HEK293T (cell line): ENCODE data around the gene PPP6R3.
A peak's percentile ranks its signal among the peaks of the same experiment; 100 is the strongest.
"Not testable (repeated sequence)": the region's sequence is repeated elsewhere in the genome, so short reads cannot be mapped to it uniquely, and the experiment has no call there.

Source experiments
- CTCF ChIA-PET: fragments of 350-600 bp; formaldehyde crosslinking; extraction: SDS; loops from one replicate; lab custom pipeline; 2021; ENCODE audit warnings: antibody characterized with exemption, inconsistent platforms; lab: Yijun Ruan, JAX
- POLR2A ChIA-PET: fragments of 350-600 bp; formaldehyde crosslinking; extraction: SDS; loops from one replicate; lab custom pipeline; 2020; ENCODE audit warnings: antibody characterized with exemption, inconsistent platforms; lab: Yijun Ruan, JAX
- DNase-seq: peaks from one replicate; pipeline ENCODE4 v3.0.0; 2012; ENCODE audit warnings: mixed read lengths; ENCODE audit errors: extremely low spot score
- ARNT ChIP-seq: fragments of 450-650 bp; IDR thresholded peaks from 2 replicates; pipeline ENCODE4 v1.6.1; 2017; ENCODE audit warnings: mild to moderate bottlenecking
- BHLHE40 ChIP-seq: fragments of 450-650 bp; IDR thresholded peaks from 2 replicates; pipeline ENCODE4 v1.6.1; 2016; ENCODE audit warnings: mild to moderate bottlenecking, moderate library complexity, borderline replicate concordance
- CTBP1 ChIP-seq: fragments of 450-650 bp; IDR thresholded peaks from 2 replicates; pipeline ENCODE4 v1.6.1; 2016; ENCODE audit warnings: borderline replicate concordance
- ELF4 ChIP-seq: fragments of 450-650 bp; IDR thresholded peaks from 2 replicates; pipeline ENCODE4 v1.6.1; 2017; ENCODE audit warnings: antibody characterized with exemption
- FOXA1 ChIP-seq: fragments of 450-650 bp; IDR thresholded peaks from 2 replicates; pipeline ENCODE4 v1.6.1; 2016; ENCODE audit warnings: mild to moderate bottlenecking
- FOXK2 ChIP-seq: fragments of 450-650 bp; IDR thresholded peaks from 2 replicates; pipeline ENCODE4 v1.6.1; 2016; ENCODE audit warnings: mild to moderate bottlenecking
- FOXM1 ChIP-seq: fragments of 450-650 bp; IDR thresholded peaks from 2 replicates; pipeline ENCODE4 v1.6.1; 2017; ENCODE audit warnings: mild to moderate bottlenecking, borderline replicate concordance
- HDGF ChIP-seq: fragments of 450-650 bp; IDR thresholded peaks from 2 replicates; pipeline ENCODE4 v1.6.1; 2017; ENCODE audit warnings: antibody characterized with exemption, borderline replicate concordance
- L3MBTL2 ChIP-seq: fragments of 450-650 bp; conservative IDR thresholded peaks from 2 replicates; pipeline ENCODE4 v1.6.1; 2016; ENCODE audit warnings: mild to moderate bottlenecking
- LEF1 ChIP-seq: fragments of 450-650 bp; IDR thresholded peaks from 2 replicates; pipeline ENCODE4 v1.6.1; 2017; ENCODE audit warnings: mild to moderate bottlenecking, borderline replicate concordance
- NFRKB ChIP-seq: fragments of 450-650 bp; IDR thresholded peaks from 2 replicates; pipeline ENCODE4 v1.6.1; 2016; ENCODE audit warnings: mild to moderate bottlenecking, moderate library complexity
- PKNOX1 ChIP-seq: fragments of 450-650 bp; IDR thresholded peaks from 2 replicates; pipeline ENCODE4 v1.6.1; 2016
- SP1 ChIP-seq: fragments of 450-650 bp; IDR thresholded peaks from 2 replicates; pipeline ENCODE4 v1.6.1; 2017
- SUZ12 ChIP-seq: fragments of 450-650 bp; IDR thresholded peaks from 2 replicates; pipeline ENCODE4 v1.6.1; 2016; ENCODE audit warnings: mild to moderate bottlenecking
- TARDBP ChIP-seq: fragments of 450-650 bp; IDR thresholded peaks from 2 replicates; pipeline ENCODE4 v1.6.1; 2016
- ZNF384 ChIP-seq: fragments of 450-650 bp; IDR thresholded peaks from 2 replicates; pipeline ENCODE4 v1.6.1; 2016

PPP6R3 gene

GRCh38 chr11:68617925-68618809 lies 157.6 kb downstream of the PPP6R3 start:
- ChIA-PET POLR2A (no interaction called here), CTCF (no interaction called here)
- no peak for DNase-seq
- TF ChIP-seq LEF1 (no peak), ELF4 (no peak), ARNT (no peak), CTBP1 (no peak), L3MBTL2 (no peak), BHLHE40 (no peak), HDGF (no peak), FOXA1 (no peak), ZNF384 (no peak), NFRKB (no peak), PKNOX1 (no peak), TARDBP (no peak), SUZ12 (no peak), SP1 (no peak)

GRCh38 chr11:68621826-68622225 lies 161.3 kb downstream of the PPP6R3 start:
- ChIA-PET CTCF (no interaction called here), POLR2A (no interaction called here)
- TF ChIP-seq SUZ12 (no peak), SP1 (no peak), FOXA1 (no peak), NFRKB (no peak), PKNOX1 (no peak), CTBP1 (no peak), L3MBTL2 (no peak), ELF4 (no peak), FOXM1 (no peak), FOXK2 (no peak), ARNT (no peak), ZNF384 (no peak), TARDBP (no peak), LEF1 (no peak), BHLHE40 (no peak), HDGF (no peak)
- DNase-seq, result no peak

- POLR2A ChIA-PET, CTCF ChIA-PET, DNase-seq: not testable (repeated sequence)
These were observed 163.2 kb downstream of the PPP6R3 start for GRCh38 chr11:68623706-68624105.

- DNase-seq, CTCF ChIA-PET, POLR2A ChIA-PET: not testable (repeated sequence)
These were observed 164.5 kb downstream of the PPP6R3 start for GRCh38 chr11:68625069-68625468.

- DNase-seq, POLR2A ChIA-PET, CTCF ChIA-PET: not testable (repeated sequence)
These were observed 165.7 kb downstream of the PPP6R3 start for GRCh38 chr11:68626236-68626635.

- DNase-seq, POLR2A ChIA-PET: not testable (repeated sequence)
- CTCF ChIA-PET, result interaction anchor here (0.6 kb wide), 1 partner anchor 230 kb away, joined by 4 read pairs; no protein-coding TSS in a partner anchor
These were observed 168.3 kb downstream of the PPP6R3 start for GRCh38 chr11:68628837-68629236.

- DNase-seq, POLR2A ChIA-PET: not testable (repeated sequence)
- CTCF ChIA-PET, result interaction anchor here (0.6 kb wide), 3 partner anchors 9 to 166 kb away, joined by 3 read pairs; no protein-coding TSS in a partner anchor
These were observed 171.8 kb downstream of the PPP6R3 start for GRCh38 chr11:68632375-68632774.

GRCh38 chr11:68632802-68633201 lies 172.2 kb downstream of the PPP6R3 start:
- POLR2A ChIA-PET, result no interaction called here
- CTCF ChIA-PET, result interaction anchor here (0.6 kb wide), 3 partner anchors 9 to 166 kb away, joined by 3 read pairs; no protein-coding TSS in a partner anchor

GRCh38 chr11:68634606-68635005 lies 174.1 kb downstream of the PPP6R3 start:
- DNase-seq, POLR2A ChIA-PET: not testable (repeated sequence)
- CTCF ChIA-PET, result interaction anchor here (0.7 to 1.0 kb wide), 2 partner anchors 54 to 355 kb away, joined by 3 read pairs; no protein-coding TSS in a partner anchor

More at GRCh38 chr11:68632802-68633201, 172.2 kb downstream of the PPP6R3 start:
- TF ChIP-seq SP1, result no peak
- no peak for TF ChIP-seq FOXA1
- no peak for TF ChIP-seq FOXM1
- TF ChIP-seq ARNT, result no peak
- no peak for TF ChIP-seq PKNOX1
- no peak for TF ChIP-seq TARDBP
- TF ChIP-seq BHLHE40, result no peak
- TF ChIP-seq FOXK2, result no peak
- no peak for TF ChIP-seq ELF4
- TF ChIP-seq SUZ12, result no peak
- TF ChIP-seq LEF1, result no peak
- peak; percentile 66 for DNase-seq

GRCh38 chr11:68635172-68635571 lies 174.6 kb downstream of the PPP6R3 start:
- POLR2A ChIA-PET, DNase-seq: not testable (repeated sequence)
- CTCF ChIA-PET, result interaction anchor here (0.7 to 1.0 kb wide), 2 partner anchors 54 to 355 kb away, joined by 3 read pairs; no protein-coding TSS in a partner anchor

- DNase-seq, CTCF ChIA-PET, POLR2A ChIA-PET: not testable (repeated sequence)
These were observed 175.3 kb downstream of the PPP6R3 start for GRCh38 chr11:68635883-68636282.

GRCh38 chr11:68639322-68639721 lies 178.8 kb downstream of the PPP6R3 start:
- CTCF ChIA-PET, DNase-seq, POLR2A ChIA-PET: not testable (repeated sequence)
